DMS153 treated with DMSO at 0.1 percent for 48 hours (cell line): Measurements from ENCODE around the gene MYLK4.

Source experiments
- DNase-seq: peaks from one replicate; lab custom pipeline; 2025; ENCODE audit not compliant: unreplicated experiment; lab: John Stamatoyannopoulos, UW

MYLK4 gene

GRCh38 chr6:2708456-2708855 is 42.3 kb downstream of the MYLK4 start:
- DNase-seq, result no peak

GRCh38 chr6:2706558-2706957 is 44.2 kb downstream of the MYLK4 start:
- no peak for DNase-seq

- DNase-seq, result no peak
Measured at GRCh38 chr6:2705256-2705655, 45.5 kb downstream of the MYLK4 start.

- no peak for DNase-seq
Measured at GRCh38 chr6:2697291-2697690, 53.4 kb downstream of the MYLK4 start.

GRCh38 chr6:2695454-2696095 is 55.1 kb downstream of the MYLK4 start:
- peak; percentile 3 for DNase-seq

DNA sequence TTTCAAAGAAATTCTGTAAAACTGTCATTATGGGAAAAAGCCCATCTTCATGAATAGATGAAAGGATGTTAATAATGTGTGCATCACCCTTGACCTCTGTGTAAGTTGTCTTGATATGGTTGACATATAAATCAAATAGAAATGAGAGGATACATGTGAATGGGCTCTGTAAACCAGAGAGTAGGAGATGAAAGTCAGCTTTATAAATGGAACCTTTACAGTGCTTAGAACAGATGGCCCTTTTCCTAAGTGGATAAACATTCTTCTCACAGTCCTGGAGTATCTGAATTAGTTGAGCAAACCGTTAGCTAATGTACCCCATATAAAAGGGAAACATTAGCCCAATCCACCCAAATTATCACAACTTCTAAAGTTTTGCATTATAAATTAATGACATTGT is 57.5 kb downstream of the MYLK4 start:
- no peak for DNase-seq

- no peak for DNase-seq
Measured at GRCh38 chr6:2688401-2689064, 62.2 kb downstream of the MYLK4 start.

GRCh38 chr6:2687456-2687855 is 63.3 kb downstream of the MYLK4 start:
- no peak for DNase-seq

DNA sequence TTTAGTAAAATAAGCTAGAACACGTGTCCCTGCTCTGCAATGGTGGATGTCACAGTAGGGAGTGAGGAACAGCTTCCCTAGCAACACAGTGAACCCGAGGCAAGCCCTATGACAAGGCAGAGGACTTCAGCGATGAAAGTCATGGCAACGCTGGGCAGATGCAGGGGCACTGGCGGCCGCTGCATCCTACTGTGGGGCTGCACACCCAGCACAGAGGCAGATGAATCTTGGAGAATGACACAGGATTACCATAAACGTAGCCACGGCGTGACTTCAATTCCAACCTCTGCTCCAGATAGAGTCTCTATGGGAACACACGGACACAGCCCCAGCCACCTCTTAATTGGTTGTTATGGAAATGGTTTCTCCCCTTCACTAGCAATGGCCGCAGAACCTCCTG is 64.2 kb downstream of the MYLK4 start:
- no peak for DNase-seq

DNA sequence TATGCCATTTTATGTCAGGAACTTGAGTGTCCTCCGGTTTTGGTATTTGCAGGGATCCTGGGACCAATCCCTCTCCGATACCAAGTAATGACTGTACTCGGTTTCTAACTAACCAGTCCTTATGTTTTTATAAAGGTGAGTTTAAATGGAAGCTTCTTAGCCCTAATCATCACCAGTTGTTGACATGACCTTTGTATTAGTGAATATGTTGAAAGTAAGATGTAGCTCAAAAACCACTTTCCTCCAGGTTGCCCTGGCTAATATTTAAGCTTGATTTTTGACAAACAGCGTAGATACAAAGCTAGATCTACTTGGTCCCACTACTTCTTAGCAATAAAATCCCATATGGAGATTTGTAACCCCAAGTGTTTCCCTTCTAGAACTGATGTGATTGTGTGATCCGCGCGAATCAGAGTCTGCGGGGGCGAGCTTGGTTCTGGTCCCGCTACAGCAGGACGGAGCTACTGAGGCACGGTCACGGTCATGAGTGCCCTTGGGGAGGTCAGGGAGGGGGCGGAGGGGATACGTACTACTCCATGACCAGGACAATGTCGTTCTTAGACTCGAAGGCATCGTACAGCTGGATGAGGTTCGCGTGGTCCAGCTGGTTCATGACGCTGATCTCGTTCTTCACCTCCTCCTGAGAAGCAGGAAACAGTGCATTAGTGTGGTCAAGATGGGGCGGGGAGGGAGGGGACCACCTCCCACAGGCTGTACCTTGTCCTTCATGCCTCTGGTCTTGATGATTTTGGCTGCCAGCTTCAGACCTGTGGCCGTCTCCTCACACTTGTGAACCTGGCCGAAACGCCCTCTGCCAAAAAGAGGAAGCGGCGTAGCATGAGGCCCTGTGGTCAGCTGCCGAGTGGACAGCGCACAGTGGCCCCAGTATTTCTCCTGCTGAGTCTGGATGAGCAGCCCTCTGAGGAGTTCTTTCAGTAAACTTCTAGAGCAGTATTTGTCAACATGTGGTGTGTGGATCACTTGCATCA is 65.7 kb downstream of the MYLK4 start:
- DNase-seq, result no peak

DNA sequence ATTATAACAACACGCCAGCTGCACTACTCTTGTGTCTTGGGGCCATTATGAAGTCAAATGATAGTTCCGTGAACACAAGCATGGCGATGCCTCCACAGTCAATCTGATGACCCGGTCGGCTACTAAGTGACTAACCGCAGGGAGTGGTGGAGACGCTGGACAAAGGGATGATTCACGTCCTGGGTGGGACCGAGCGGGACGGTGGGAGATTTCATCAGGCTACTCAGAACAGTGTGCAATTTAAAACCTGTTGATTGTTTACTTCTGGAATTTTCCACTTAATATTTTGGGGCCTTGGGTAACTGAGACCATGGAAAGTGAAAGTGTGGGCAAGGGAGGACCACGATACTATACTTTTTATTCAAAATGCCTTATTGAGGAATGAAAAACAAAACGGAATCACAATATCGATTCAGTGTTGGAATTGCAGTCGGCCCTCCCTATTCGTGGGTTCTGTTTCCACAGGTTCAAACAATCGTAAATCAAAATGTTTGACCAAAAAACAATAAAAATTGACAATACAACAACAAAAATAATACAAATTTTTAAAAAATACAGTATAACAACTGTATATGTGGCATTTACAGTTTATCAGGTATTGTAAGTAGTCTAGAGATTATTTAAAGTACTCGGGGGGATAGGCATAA is 66.5 kb downstream of the MYLK4 start:
- DNase-seq, result no peak

- DNase-seq, result no peak
Measured at GRCh38 chr6:2680264-2680922, 70.3 kb downstream of the MYLK4 start.

DNA sequence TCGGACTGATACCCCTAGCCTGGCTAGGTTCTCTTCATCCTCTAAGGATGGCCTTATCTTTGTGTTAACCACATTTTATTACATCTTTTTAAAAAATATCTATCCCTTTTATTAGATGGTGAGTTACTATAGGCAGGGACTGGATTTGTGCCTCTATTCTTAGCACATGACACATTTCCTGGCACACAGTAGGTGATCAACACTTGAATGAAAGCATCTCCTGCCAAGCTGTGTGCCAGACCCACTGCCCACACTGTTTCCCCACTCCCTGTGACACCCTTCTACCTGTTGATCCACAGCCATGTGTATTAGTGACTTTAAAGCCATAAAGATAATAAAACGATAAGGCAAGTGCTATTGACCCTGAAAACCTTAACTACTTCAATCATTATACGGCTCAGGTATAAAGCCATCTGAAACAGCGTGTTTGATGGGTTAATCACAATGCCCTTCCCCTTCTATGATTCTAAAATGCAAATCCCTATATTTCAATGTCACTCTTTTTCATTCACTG is 73.6 kb downstream of the MYLK4 start:
- no peak for DNase-seq

DNA sequence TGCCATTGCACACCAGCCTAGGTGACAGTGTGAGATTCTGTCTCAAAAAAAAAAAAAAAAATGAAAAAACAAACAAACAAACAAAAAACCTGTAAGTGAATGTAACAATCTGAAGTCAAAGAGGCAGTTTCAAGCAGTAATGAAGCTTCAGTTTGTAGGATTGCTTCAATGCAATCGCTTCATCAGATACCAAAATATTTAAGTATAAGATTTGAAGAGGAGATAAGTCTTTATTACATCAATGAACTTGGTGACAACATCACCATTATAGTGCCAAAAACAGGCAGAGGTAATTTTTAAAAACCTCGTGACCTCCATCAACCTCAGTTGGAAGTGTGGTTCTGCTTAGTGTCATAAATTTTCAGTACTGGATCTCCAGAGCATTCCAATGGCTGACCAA is 74.7 kb downstream of the MYLK4 start:
- no peak for DNase-seq

GRCh38 chr6:2674857-2675256 is 75.9 kb downstream of the MYLK4 start:
- no peak for DNase-seq

DNA sequence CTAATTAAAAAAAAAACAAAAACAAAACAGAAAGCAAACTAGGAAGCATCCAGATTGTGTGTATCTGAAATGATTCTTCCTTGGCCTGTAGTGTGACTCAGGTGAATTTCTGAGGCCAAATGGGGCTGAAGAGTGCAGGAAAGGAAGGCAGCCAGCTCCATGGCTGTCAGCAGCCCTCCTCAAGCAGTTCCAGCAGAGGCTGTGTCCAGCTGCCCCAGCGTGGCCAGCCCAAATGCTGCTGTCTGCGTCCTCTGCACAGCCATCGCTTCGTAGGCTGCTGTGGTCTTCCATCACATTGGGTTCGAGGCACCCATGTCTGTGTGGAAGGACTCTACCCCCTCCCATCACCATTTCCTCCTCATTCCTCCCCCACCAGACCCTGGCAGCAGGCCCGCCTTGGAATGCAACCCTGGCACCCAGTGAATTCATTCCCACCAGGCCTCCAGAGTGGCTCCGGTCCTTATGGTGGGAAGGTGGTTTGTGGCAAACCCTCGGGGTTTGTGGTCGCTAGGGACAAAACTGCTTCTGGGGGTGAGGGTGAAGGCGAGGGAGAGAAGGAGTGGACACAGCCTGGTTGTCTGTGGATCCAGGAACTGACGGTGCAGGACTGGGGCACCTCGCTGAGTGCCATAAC is 81.5 kb downstream of the MYLK4 start:
- DNase-seq, result no peak

- DNase-seq, result no peak
Measured at GRCh38 chr6:2667617-2668016, 83.1 kb downstream of the MYLK4 start.

DNA sequence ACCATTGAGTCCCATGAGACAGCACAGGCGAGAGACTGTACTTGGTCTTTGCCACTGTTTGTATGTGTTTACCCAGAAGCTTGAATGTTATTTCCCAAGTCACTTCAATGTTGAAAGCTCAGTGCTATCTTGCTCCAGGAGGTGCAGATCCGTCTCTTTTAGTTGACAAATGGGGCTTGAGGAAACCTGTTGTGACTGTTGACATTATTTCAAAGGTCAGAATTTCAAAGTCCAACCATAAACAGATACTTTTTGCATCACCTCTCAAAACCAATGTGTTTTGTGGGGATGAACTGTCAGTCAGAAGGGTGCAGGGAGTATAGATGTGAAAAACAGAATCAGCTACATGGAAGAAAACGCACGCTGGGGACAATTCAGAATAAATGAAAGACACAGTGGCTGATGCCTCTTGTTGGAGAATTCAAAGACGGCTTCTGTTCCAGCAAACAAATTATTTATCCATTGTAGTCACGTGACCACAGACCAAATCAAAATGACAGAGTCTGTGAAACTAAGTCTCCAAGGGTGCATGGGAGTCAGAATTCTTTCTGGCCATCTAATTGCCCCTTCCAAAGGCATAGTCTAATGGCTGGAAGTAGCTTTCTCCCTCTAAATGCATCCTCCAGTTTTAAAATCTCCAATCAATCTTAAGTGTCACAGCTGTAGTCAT is 83.7 kb downstream of the MYLK4 start:
- no peak for DNase-seq
